ENCODE measurements around the gene CRHR2.
"Not testable (repeated sequence)": the region's sequence is repeated elsewhere in the genome, so short reads cannot be mapped to it uniquely, and the experiment has no call there.

CRHR2 gene

GRCh38 chr7:30682212-30683083 is at the start of gene CRHR2:
CRHR2 (minus strand) TSS chr7:30682456; CDS start chr7:30682280, 176 bp downstream.
- no peak for DNase-seq (ENCODE audit: low spot score)

- no peak for DNase-seq (ENCODE audit: low spot score)
Observed at GRCh38 chr7:30731581-30731980, 49.3 kb upstream of the CRHR2 start.

- DNase-seq (ENCODE audit: low spot score) = no peak
Observed at GRCh38 chr7:30730996-30731395, 48.7 kb upstream of the CRHR2 start.

- DNase-seq (ENCODE audit: low spot score) = no peak
Observed at GRCh38 chr7:30730097-30730496, 47.8 kb upstream of the CRHR2 start.

GRCh38 chr7:30729642-30730041 is 47.4 kb upstream of the CRHR2 start:
- DNase-seq (ENCODE audit: low spot score) = no peak

- no peak for DNase-seq (ENCODE audit: low spot score)
Observed at GRCh38 chr7:30728591-30729100, 46.4 kb upstream of the CRHR2 start.

- DNase-seq (ENCODE audit: low spot score) = no peak
Observed at GRCh38 chr7:30727061-30727945, 45.0 kb upstream of the CRHR2 start.

GRCh38 chr7:30726296-30727006 is 44.2 kb upstream of the CRHR2 start:
- DNase-seq (ENCODE audit: low spot score) = no peak

- no peak for DNase-seq (ENCODE audit: low spot score)
Observed at GRCh38 chr7:30723776-30724175, 41.5 kb upstream of the CRHR2 start.

GRCh38 chr7:30722671-30723070 is 40.4 kb upstream of the CRHR2 start:
- DNase-seq (ENCODE audit: low spot score) = no peak

- no peak for DNase-seq (ENCODE audit: low spot score)
Observed at GRCh38 chr7:30722187-30722586, 39.9 kb upstream of the CRHR2 start.

GRCh38 chr7:30721211-30721610 is 39.0 kb upstream of the CRHR2 start:
- DNase-seq (ENCODE audit: low spot score) = no peak

GRCh38 chr7:30719434-30719833 is 37.2 kb upstream of the CRHR2 start:
- DNase-seq (ENCODE audit: low spot score) = not testable (repeated sequence)

- DNase-seq (ENCODE audit: low spot score) = peak; percentile 46
Observed at GRCh38 chr7:30717181-30717580, 34.9 kb upstream of the CRHR2 start.

- DNase-seq (ENCODE audit: low spot score) = no peak
Observed at GRCh38 chr7:30714129-30714528, 31.9 kb upstream of the CRHR2 start.

- no peak for DNase-seq (ENCODE audit: low spot score)
Observed at GRCh38 chr7:30713392-30713791, 31.1 kb upstream of the CRHR2 start.

- no peak for DNase-seq (ENCODE audit: low spot score)
Observed at GRCh38 chr7:30710669-30711068, 28.4 kb upstream of the CRHR2 start.

- DNase-seq (ENCODE audit: low spot score) = no peak
Observed at GRCh38 chr7:30709549-30709948, 27.3 kb upstream of the CRHR2 start.

- no peak for DNase-seq (ENCODE audit: low spot score)
Observed at GRCh38 chr7:30708983-30709382, 26.7 kb upstream of the CRHR2 start.

GRCh38 chr7:30708412-30708811 is 26.2 kb upstream of the CRHR2 start:
- DNase-seq (ENCODE audit: low spot score) = no peak

GRCh38 chr7:30707391-30708357 is 25.4 kb upstream of the CRHR2 start:
- no peak for DNase-seq (ENCODE audit: low spot score)
